Stimulated activated CD4-positive, alpha-beta T cell treated with anti-CD3 and anti-CD28 coated beads, Interleukin-2, amount 100 ng/mL, for 24 hours (primary cell): ENCODE results near the gene CANX.
"Not testable (repeated sequence)": the region's sequence is repeated elsewhere in the genome, so short reads cannot be mapped to it uniquely, and the experiment has no call there.

ENCODE experiments used
- DNase-seq, 2 donors: peaks; one replicate each; pipeline ENCODE4 v3.0.0-alpha.2; 2020

CANX gene

GRCh38 chr5:179698935-179699615 is at the start of gene CANX:
TSS of gene CANX (plus strand) at chr5:179698967. CDS start at chr5:179705682, 6,715 bp downstream.
- DNase-seq: no peak

DNA sequence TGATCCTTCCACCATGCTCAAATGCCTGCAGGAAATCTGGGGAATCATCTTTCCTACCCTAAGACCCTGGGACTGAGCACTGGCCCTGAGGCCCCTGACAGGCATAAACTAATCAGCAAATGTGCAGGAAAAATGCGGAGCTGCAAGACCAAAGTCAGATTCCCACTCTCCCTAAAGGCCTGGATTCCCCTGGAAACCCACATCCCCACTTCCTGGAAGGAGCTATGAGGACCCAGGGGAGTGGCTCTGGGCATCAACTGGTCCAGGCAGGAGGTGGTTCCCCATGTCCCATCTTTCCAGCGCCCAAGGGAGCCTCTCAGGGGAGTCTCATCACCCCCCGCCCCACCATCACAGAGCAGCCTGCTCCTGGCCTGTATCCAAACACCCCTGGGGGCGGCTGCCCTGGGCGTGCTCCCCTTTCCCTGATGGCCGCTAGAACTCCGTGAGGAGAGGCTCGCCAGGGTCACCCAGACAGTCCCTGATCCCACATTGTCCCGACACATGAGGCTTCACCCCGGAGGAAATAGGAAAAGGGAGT is 49.5 kb upstream of the CANX start:
- DNase-seq: not testable (repeated sequence)

DNA sequence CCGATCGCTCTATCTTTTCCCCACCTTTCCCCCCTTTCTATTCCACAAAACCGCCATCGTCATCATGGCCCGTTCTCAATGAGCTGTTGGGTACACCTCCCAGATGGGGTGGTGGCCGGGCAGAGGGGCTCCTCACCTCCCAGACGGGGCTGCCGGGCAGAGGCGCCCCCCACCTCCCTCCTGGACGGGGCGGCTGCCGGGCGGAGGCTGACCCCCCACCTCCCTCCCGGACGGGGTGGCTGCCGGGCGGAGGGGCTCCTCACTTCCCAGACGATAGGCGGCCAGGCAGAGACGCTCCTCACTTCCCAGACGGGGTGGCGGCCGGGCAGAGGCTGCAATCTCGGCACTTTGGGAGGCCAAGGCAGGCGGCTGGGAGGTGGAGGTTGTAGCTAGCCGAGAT is 48.5 kb upstream of the CANX start:
- not testable (repeated sequence) for DNase-seq

DNA sequence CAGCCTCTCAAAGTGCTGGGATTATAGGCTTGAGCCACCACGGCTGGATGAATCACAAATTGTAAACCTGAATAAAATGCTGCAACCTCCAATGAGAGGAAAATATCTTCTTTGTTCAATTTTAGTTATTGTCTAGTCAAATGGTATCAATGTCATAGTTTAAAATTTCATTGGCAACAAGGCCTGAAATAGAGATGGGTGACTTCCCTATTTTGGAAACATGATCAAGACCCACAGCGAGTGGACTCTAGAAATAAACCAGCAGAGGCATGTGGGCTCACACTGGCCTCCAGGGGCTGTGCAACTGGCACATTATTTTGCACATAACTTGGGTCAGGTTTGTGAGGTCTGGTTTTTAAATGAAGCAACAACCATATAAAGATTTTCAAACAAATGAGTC is 45.6 kb upstream of the CANX start:
- not testable (repeated sequence) for DNase-seq

- DNase-seq: peak in 1 of 2 donors; percentile 33
These were observed 41.2 kb upstream of the CANX start for GRCh38 chr5:179657302-179658178.

DNA sequence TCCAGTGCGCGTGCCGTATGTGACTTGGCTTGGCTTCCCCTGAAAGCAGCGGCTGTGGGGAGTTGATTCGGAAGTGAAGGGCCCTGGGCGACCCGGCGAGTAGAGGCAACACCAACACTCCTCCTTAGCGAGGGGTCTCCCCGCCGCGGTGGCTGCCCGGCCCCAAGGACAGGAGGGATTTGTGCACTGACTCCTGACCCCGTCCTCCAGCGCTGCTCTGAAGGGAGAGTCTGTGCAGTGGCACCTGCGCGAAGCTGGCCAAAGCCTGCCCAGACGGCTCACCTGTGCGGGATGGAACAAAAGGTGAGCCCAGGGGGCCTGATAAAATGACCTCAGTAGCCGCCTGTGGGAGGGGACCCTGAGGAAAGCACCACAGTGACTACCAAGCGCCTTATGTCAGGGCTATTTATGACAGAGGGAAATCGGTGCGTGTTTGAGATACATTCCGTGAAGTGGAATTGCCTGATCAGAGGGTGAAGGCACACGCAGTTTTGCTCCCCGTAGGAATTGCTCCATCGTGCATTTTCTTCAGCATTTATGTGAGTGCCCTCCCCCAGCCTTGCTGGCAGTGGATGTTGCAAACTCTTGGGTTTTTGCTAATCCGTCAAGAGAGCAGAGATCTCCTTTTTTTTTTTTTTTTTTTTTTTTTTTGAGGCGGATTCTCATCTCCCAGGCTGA is 40.4 kb upstream of the CANX start:
- DNase-seq: not testable (repeated sequence)

- DNase-seq: not testable (repeated sequence)
These were observed 37.1 kb upstream of the CANX start for GRCh38 chr5:179661647-179662046.

DNA sequence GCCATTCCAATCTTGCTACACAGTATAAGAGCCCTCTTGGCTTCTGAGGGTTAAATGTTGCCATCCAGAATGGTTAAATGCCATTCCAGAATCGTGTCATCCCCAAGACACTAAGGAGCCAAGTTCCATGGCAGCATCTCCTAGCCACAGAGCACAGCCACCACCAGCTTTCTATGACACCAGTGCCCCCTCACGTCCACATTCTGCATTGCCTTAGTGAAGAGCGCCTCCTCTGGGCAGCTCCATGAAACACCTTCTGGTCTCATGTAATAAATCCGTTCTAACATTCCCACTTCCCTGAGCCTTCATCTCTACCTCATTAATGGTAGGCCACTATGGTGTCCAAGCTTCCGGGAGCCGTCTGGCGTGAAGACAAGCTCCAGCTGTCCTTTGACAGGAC is 30.4 kb upstream of the CANX start:
- peak; percentile 28 to 36 for DNase-seq

DNA sequence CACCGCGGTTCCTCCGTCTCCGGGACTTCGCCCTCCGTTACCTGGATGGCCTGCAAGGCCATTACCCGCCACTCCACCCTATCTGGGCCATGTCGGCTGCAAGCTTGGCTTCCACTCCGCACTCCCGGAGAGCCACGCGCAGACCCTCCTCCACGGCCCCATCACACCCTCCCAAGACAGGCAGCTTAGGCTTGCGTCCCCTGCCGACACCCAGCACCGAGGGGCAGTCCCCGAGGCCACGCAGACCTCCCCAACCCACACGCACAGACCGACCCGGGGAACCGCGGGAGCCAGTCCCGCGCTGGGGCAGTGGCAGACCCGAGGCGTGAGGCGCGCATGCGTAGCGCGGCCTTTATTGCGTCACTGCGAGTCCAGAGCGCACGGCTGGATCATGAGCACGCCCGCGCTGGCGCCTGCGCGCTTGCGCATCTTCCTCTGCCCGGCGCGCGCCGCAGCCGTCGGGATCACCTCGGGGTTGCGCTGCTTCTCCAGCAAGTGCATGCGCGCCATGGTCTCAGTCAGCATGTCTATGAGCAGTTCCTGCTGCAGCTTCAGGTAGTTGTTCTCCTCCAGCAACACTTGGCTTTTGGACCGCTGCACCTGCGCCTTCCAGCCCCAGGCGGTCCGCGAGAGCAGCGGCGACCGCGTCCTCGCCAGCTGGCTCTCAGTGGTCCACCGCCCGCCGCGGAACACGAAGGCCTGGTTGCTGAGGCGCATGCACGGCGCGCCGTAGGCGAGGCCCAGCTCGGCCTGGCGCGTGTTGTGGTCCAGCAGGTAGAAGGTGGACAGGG is 20.3 kb upstream of the CANX start:
- DNase-seq: peak; percentile 93 to 95

DNA sequence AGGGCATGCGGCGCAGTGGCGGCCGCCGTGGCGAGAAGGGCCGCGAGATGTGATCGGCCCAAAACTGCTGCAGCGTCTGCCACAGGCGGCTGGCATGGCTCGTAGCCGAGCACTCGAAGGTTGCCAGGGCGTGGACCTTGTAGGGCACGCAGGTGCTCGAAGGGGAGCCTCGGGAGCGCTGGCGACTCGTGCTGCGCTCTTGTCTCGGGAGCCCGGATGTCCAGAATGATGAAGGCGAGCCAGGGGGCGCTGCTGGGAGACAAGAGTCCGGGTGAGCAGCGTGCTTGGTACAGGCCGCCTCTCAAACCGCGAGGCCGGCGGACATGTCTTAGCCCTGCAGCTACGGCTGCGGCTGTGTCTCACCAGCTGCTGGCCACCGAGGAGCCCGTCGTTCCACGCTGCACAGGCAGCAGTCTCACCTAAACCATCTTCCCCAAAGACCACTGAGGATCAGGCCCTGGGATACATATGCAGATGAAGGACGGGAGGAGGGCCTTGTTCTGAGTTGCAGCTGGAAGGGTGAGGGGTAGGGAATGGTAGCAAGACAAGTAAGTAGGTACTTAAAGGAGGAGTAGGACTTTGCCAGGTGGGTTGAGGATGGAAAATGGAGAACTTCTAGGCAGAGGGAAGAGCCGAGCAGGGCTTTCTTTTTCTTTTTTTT is 19.6 kb upstream of the CANX start:
- DNase-seq: peak; percentile 69 to 76

DNA sequence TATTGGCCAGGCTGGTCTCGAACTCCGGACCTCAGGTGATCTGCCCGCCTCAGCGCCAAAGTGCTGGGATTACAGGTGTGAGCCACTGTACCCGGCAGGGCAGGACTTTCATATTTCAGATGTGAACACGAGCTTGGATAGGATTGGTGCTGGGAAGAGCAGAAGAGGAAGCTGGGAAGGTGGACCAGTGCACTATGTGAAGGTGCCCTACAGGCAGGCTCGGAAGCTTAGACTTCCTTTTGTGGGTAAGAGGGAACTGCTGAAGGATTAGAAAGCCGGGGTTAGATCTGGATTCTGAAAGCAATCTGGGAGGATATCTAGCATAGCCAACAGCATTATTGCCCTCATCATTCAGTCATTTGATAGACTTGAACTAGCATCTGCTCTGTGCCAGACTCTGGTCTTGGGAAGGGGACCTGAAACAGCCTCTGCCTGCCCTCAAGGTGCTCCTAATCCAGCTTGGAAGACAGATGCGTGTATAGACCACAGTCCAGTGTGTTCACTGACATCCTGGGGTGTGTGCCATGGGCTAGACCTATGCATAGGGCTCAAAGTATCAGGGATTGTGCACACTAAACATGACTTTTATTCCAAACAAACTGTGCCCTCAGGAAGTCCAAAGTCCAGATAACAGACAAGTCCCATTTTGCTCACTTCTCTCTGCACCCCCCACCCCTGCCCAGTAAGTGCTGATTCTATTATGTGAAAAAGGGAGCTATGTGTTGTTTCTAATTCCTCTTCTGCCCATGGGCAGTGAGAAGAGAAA is 18.6 kb upstream of the CANX start:
- DNase-seq: no peak

- DNase-seq: no peak
These were observed 17.9 kb upstream of the CANX start, which contains the start of gene CBY3 for GRCh38 chr5:179680780-179681401. TSS of gene CBY3 (minus strand) at chr5:179681034. CDS start at chr5:179680918, 116 bp downstream.

- not testable (repeated sequence) for DNase-seq
These were observed 9.6 kb upstream of the CANX start for GRCh38 chr5:179689212-179689611.

DNA sequence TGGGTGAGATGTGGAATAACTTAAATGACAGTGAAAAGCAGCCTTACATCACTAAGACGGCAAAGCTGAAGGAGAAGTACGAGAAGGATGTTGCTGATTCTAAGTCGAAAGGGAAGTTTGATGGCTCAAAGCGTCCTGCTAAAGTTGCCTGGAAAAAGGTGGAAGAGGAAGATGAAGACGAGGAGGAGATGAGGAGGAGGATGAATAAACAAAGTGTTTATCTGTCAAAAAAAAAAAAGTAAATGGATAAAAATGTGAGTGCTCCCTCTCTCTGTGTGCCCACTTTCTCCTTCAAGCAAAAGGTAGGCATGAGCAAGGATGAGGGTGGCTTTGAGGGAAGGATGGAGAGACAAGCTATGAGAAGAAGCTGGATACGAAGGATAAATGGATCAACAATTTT is 4.2 kb upstream of the CANX start:
- no peak for DNase-seq

- DNase-seq: no peak
These were observed 2.2 kb upstream of the CANX start for GRCh38 chr5:179696603-179697002.

GRCh38 chr5:179697108-179697507 is 1.7 kb upstream of the CANX start:
- DNase-seq: no peak

GRCh38 chr5:179697543-179697942 is 1.2 kb upstream of the CANX start:
- not testable (repeated sequence) for DNase-seq

DNA sequence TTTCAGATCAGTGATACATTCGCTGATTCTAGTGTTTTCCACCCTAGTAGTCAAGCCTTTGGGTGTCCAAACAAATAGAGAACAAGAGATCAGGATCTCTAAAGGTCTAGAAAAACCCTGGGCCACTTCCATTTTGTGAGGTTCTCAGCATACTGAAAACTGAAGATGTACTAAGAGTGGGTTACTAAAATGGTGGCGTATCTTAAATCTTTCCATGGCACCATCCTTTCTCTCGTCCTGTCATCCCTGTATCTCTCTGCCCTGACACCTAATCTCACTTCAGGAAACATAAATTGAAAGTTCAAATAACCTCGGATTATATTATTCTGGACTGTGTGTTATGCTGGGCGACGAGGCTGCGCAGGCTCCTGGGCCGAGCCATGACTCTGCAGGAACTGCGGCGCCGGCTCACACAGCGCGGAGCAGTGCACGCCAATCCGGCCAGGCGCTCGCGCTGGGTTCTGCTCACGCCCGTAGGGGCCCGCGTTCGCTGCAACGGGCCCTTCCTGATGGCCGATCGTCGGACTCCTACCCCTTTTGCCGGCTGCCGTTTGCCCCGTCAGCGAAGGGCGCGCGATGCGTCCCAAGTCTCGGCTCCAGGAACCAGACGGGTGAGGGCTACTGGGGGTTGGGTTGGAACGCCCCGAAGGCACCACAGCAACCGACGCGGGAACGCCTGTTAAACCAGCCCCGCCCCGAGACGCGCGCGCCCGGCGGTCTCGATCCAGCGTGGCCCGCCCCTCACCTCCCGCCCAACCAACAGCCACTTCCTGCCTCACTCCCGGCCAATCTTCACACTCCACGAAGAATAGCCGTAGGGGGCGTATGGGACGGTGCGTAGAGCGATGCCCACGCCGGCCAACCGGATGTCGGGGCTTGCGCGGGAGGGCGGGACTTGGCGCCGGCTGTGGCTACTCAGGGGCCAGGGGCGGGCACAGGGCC is 503 bp upstream of the CANX start:
- peak; percentile 98 to 99 for DNase-seq

DNA sequence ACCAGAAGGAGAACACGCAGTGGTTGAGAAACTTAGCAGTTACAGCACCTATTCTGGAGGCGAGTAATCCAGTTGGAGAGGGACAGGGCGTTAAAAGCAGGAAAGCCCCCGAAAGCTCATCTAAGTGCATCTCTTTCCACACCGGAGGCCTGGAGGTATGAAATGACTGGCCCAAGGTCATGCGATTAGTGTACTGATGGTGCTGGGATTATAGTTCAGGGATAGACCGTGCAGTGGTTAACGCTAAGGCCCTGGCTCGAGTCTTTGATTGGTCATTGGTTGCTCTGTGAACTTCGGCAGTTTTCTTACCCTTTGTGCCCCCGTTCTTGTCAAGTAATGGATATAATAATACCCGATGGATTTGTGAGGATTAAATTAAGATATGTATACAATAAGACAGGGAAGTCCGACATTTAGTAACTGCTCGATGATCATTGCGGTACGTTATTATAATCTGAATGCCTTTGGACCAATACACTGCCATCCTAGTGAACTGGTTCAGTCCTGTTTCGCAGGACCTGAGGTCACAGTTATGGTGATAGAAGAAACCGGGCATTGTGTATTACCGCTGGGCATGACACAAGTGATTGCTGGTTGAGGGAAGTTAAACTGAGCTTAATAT is 960 bp downstream of the CANX start:
- DNase-seq: peak; percentile 43 to 61
